Duodenal mucosa (tissue), 2 donors: Measurements from ENCODE around the gene TEX22.

Experiments
- H3K27ac ChIP-seq: one replicate; pipeline ENCODE4 v1.7.0; 2013; ENCODE audit warnings: low read depth, low read length
- H3K27me3 ChIP-seq, 2 donors: one replicate each; pipeline ENCODE4 v1.7.0; 2013; ENCODE audit warnings: low read length in 2 of 2, control low read depth in 1 of 2; ENCODE audit not compliant: insufficient read depth in 2 of 2, control insufficient read depth in 1 of 2
- H3K36me3 ChIP-seq, 2 donors: one replicate each; pipeline ENCODE4 v1.7.0; 2013; ENCODE audit warnings: low read length in 2 of 2, control low read depth in 1 of 2; ENCODE audit not compliant: insufficient read depth in 2 of 2, control insufficient read depth in 1 of 2
- H3K4me1 ChIP-seq, 2 donors: one replicate each; pipeline ENCODE4 v1.7.0; 2013; ENCODE audit warnings: low read length in 2 of 2, control low read depth in 1 of 2; ENCODE audit not compliant: insufficient read depth in 2 of 2, control insufficient read depth in 1 of 2
- H3K4me3 ChIP-seq, 2 donors: one replicate each; pipeline ENCODE4 v1.7.0; 2013; ENCODE audit warnings: low read length in 2 of 2, low read depth in 1 of 2
- H3K9ac ChIP-seq, 2 donors: one replicate each; pipeline ENCODE4 v1.7.0; 2013; ENCODE audit warnings: low read length in 2 of 2, low read depth in 1 of 2
- H3K9me3 ChIP-seq, 2 donors: one replicate each; pipeline ENCODE4 v1.7.0; 2013; ENCODE audit warnings: low read length in 2 of 2, control low read depth in 1 of 2; ENCODE audit not compliant: control insufficient read depth in 1 of 2

The TEX22 gene

DNA sequence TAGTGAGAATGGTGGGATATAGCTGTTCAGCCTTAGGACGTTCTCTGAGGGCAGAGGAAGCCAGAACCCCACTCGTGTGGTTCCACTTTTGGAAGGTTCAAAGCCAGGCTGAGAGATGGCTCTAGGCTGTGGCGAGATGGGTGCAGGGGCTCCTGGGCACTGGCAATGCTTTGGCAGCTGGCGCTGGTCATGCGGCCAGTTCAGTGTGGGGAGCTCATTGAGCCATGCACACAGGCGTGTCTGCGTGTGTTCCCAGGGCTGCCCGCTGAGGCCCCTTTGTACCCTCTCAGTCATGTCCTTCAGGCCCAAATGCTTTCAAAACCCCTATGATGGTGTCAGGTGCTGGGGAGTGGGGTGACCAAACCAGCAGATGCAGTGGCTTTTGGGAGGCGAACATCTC, 1.7 kb downstream of the TEX22 start:
- Histone ChIP-seq H3K27ac (no peak overlapping the region), H3K9ac (no peak overlapping the region), H3K4me3 (no peak overlapping the region), H3K27me3 (no peaks in the 10 kb centered on the region), H3K9me3 (peaks cover 0 to 4% of the 10 kb centered on the region in 2 donors), H3K36me3 (peaks cover 4 to 9% of the 10 kb centered on the region in 2 donors), H3K4me1 (peaks cover 17 to 18% of the 10 kb centered on the region in 2 donors)

DNA sequence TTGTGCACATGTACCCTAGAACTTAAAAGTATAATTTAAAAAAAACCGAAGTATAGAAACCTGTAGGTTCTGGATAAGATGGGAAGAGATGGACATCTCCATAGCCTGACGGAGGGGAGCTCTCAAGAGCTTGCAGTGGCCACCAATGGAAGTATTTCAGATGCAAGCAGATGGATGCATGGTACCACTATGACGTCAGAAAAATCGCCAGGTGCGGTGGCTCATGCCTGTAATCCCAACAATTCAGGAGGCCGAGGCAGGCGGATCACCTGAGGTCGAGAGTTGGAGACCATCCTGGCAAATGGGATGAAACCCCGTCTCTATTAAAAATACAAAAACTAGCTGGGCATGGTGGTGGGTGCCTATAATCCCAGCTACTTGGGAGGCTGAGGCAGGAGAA, 3.4 kb downstream of the TEX22 start:
- Histone ChIP-seq H3K27me3 (no peaks in the 10 kb centered on the region), H3K36me3 (peaks cover 4 to 9% of the 10 kb centered on the region in 2 donors), H3K9ac (no peak overlapping the region), H3K4me1 (peaks cover 17 to 18% of the 10 kb centered on the region in 2 donors), H3K27ac (no peak overlapping the region), H3K9me3 (peaks cover 0 to 4% of the 10 kb centered on the region in 2 donors), H3K4me3 (no peak overlapping the region)

DNA sequence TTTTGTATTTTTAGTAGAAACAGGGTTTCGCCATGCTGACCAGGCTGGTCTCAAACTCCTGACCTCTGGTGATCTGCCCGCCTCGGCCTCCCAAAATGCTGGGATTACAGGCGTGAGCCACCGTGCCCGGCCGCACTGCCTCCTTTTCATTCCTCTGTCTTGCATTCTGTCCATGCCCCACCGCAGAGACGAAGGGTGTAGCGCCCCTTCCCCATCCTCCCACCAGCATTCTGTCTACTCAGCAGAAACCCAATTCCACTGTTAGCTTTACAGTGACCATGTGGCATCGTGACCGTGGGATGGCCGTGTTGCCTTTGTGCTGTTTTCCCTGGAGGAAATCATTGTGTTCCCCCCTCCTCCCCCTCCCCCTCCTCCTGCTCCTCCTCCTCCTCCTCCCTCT, 10.3 kb downstream of the TEX22 start:
- H3K36me3 ChIP-seq, result no peaks in the 10 kb centered on the region
- H3K9ac ChIP-seq, result no peak overlapping the region
- H3K9me3 ChIP-seq, result peaks cover 0 to 4% of the 10 kb centered on the region in 2 donors
- H3K4me1 ChIP-seq, result peaks cover 9% of the 10 kb centered on the region in 2 donors
- H3K4me3 ChIP-seq, result no peak overlapping the region
- H3K27ac ChIP-seq, result no peak overlapping the region
- peaks cover 10 to 20% of the 10 kb centered on the region in 2 donors for H3K27me3 ChIP-seq

DNA sequence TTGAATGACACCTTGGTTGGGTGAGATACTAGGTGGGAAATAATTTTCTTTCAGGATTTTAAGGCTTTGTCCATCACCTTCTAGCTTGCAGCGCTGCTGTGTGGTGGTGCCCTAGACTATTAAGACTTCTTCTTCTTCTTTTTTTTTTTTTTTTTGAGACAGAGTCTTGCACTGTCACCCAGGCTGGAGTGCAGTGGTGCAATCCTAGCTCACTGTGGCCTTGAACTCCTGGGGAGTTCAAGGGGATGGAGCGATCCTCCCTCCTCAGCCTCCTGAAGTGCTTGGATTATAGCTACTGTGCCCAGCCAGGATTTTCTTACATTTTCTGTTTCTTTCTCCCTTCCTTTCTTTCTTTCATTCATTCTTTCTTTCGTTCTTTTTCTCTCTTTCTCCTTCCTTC, 11.0 kb downstream of the TEX22 start:
- Histone ChIP-seq H3K4me3 (no peak overlapping the region), H3K36me3 (no peaks in the 10 kb centered on the region), H3K4me1 (peaks cover 9 to 11% of the 10 kb centered on the region in 2 donors), H3K27me3 (peaks cover 10 to 20% of the 10 kb centered on the region in 2 donors), H3K9me3 (peaks cover 0 to under 1% of the 10 kb centered on the region in 2 donors), H3K27ac (no peak overlapping the region), H3K9ac (no peak overlapping the region)

DNA sequence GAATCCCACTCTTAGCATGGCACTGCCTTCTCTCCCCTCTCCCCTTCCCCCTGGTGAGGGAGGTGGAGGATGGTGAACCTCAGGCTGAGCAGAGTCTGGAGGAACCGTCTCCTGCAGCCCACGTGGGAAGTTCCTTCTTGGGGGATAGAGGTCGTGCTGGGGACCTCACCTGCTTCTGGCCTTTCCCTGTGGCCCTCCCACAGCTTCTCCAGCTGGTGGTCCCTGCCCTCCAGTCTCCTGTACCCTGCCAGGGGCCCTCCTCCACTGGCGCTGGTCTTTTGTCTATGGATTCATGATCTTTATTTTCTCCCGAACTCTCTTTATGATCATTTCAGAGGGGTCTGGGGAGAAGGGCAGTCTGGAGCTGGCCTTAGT, 12.3 kb downstream of the TEX22 start:
- H3K27ac ChIP-seq, result no peak overlapping the region
- peaks cover 10 to 20% of the 10 kb centered on the region in 2 donors for H3K27me3 ChIP-seq
- peaks cover 9 to 15% of the 10 kb centered on the region in 2 donors for H3K4me1 ChIP-seq
- peak overlapping the region; percentile 21 to 55 for H3K4me3 ChIP-seq
- no peaks in the 10 kb centered on the region for H3K9me3 ChIP-seq
- H3K36me3 ChIP-seq, result no peaks in the 10 kb centered on the region
- no peak overlapping the region for H3K9ac ChIP-seq

DNA sequence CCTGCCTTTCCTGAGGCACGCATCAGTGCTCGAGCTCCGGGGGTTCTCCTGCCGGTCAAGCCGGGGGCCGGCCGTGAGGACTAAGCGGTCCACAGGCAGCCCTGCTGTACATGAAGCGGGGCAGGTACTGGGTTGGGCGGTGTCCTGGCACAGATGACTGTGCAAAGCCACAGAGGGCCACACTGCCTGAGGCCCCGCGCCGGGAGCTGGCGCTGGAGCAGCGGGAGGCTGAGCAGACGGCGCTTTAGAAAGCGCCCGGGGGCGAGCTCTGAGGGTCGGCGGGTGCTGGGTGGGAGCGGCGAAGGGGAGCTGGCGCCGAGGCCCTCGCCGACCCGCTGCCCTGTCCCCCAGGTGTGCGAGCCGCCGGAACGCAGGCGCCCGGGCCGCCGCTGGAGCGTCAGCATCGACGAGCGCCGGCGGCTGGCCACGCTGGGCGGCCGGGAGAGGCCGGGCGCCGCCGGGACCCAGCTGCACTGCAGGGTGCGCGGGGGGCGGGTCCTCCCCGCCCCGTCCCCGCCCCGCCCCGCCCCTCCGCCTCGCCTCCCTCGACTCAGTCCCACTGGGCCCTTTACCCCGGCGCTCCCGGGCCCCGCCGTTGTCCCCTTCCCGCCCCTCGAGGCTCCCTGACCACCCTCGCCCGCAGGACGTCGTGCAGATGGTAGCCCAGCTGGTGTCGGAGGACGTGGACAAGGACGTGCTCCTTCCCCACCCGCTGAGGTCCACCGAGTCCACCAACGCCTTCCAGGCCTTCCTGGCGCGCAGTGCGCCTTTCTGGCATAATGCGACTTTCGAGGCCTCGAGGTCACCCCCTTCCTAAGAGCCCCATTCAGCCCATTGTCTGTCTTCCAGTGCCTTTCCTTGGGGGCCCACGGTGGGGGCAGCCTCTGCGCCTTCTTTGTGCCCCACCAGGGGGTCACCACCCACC, 12.9 kb downstream of the TEX22 start:
- H3K27me3 ChIP-seq, result peaks cover 10 to 20% of the 10 kb centered on the region in 2 donors
- H3K9ac ChIP-seq, result no peak overlapping the region
- H3K9me3 ChIP-seq, result no peaks in the 10 kb centered on the region
- no peak overlapping the region for H3K27ac ChIP-seq
- peak overlapping the region; percentile 44 to 55 for H3K4me3 ChIP-seq
- H3K36me3 ChIP-seq, result no peaks in the 10 kb centered on the region
- peaks cover 9 to 15% of the 10 kb centered on the region in 2 donors for H3K4me1 ChIP-seq

DNA sequence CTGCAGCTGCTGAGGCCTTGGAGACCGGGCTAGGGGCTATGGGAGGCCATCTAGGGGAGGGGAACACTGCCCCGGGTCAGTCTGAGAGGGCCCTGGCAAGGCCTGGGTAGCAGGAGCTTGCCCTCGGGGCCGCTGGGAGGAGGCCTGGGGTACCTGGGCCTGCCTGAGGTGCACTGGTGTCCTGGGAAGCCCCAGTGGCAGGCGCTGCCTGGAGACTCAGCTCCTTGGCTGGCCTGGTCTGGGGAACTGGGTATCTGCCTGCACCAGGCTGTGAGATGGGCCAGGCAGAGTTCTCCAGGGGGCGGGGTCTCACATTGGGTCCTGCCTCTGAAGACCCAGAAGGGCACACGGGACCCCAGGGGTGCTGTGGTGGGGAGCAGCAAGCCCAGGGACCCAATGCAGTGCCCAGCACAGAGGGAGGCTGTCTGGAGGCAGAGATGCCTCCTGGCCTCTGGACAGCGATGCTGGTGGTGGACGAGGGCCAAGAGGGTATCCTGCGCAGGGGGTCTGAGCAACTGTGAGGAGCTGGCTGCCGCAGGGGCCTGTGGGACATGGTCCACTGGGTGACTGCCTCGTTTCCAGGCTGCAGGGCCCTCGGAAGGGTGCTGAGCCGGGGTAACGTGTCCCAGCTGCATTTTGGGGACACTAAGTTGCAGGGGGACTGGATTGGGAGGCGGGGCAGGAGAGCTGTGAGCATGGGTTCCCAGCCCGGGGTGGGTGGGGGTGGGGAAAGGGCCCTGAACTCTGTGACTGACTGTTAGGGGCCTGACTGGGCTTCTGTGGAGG, 13.8 kb downstream of the TEX22 start:
- Histone ChIP-seq H3K9ac (no peak overlapping the region), H3K27ac (no peak overlapping the region), H3K4me1 (peaks cover 9 to 15% of the 10 kb centered on the region in 2 donors), H3K4me3 (peak overlapping the region in 1 of 2 donors; percentile 40), H3K27me3 (peaks cover 10 to 20% of the 10 kb centered on the region in 2 donors), H3K36me3 (no peaks in the 10 kb centered on the region), H3K9me3 (no peaks in the 10 kb centered on the region)

DNA sequence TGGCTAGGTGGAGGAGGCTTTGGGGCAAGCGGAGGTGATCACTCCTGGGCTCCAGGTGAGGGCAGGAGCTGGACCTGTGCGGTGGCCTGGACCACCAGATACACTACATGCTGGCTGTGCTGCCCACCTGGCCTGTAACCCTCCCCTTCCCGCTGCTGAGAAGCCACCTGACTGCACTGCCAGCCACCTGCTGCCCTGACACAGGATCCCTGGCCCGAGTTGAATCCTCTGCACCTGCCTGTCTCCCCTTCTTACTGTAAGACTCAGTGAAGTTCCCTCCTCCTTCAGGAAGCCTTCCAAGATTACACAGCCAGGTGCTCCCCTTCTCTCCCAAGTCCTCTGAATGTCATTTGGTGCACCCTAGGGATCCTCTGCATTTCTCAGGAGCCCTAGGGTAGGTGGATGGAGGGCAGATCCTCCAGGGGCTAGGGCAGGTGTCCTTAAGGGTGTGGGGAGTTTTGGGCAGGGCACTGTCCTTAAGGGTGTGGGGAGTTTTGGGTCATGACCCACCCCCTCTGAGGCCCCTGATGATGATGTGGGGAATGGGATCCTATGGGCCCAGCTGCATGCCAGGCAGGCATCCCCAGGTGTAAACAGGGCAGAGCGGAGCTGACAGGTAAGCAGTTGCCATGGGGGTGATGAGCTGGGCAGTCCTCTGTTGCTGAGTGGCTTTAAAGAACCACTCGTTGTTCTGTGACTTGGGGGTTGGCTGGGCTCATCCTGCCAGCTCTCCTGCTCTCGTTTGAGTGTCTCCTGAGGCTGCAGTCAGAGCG, 14.6 kb downstream of the TEX22 start:
- H3K4me3 ChIP-seq, result no peak overlapping the region

DNA sequence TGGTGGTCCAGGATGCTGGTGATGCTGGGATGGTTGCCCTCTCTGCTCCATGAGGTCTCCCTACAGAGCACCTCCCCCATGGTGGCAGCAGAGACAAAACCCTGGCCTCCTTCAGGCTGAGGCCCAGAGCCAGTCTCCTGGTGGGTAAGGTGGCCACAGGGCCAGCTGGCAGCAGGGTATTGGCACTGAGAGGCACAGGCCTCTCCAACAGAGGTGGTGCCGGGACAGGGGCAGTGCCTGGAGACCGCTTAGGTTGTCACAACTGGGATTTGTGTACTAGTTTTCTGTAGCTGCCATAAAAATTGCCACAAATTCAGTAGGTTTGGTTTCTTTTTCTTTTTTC, 15.2 kb downstream of the TEX22 start:
- Histone ChIP-seq H3K9me3 (no peaks in the 10 kb centered on the region), H3K4me1 (peaks cover 15 to 26% of the 10 kb centered on the region in 2 donors), H3K9ac (no peak overlapping the region), H3K27me3 (peaks cover 10 to 20% of the 10 kb centered on the region in 2 donors), H3K4me3 (no peak overlapping the region), H3K27ac (no peak overlapping the region), H3K36me3 (no peaks in the 10 kb centered on the region)

More for the DNA sequence above, 14.6 kb downstream of the TEX22 start:
- Histone ChIP-seq H3K9ac (no peak overlapping the region), H3K9me3 (no peaks in the 10 kb centered on the region), H3K27ac (no peak overlapping the region), H3K27me3 (peaks cover 10 to 20% of the 10 kb centered on the region in 2 donors), H3K36me3 (no peaks in the 10 kb centered on the region), H3K4me1 (peaks cover 13 to 21% of the 10 kb centered on the region in 2 donors)
